BJ (cell line): ENCODE data around the gene TNK1. TPM values are rescaled to one million over a fixed set of nuclear protein-coding genes. Genes with fewer than 3 reads are reported as not detected.

Experiments used
- CTCF ChIA-PET: fragments of 350-600 bp; formaldehyde crosslinking; extraction: SDS; loops from one replicate; lab custom pipeline; 2021; ENCODE audit warnings: antibody characterized with exemption, inconsistent platforms; lab: Yijun Ruan, JAX
- POLR2A ChIA-PET: fragments of 300-600 bp; sonication (Branson Sonifier 250); formaldehyde crosslinking; extraction: SDS; loops from one replicate; lab custom pipeline; 2021; ENCODE audit warnings: antibody characterized with exemption; lab: Charles Lee
- DNase-seq: peaks from one replicate; pipeline ENCODE4 v3.0.0-alpha.2; 2011; ENCODE audit warnings: low read depth
- H3K27me3 ChIP-seq: 2 replicates; pipeline ENCODE4 v1.6.0; 2011; ENCODE audit warnings: low read length; ENCODE audit not compliant: control insufficient read depth, insufficient read depth
- H3K36me3 ChIP-seq: 2 replicates; pipeline ENCODE4 v1.5.1; 2011; ENCODE audit warnings: low read length; ENCODE audit not compliant: control insufficient read depth, insufficient read depth
- H3K4me3 ChIP-seq: 2 replicates; pipeline ENCODE4 v1.5.1; 2011; ENCODE audit warnings: low read depth, mild to moderate bottlenecking, control low read depth, low read length
- polyA plus RNA-seq: library from polyadenylated mRNA; depleted of rRNA; stranded (reverse); fragments of >200 nt; gene quantifications from 2 replicates; pipeline ENCODE4 v1.2.3, GENCODE V29; 2011
- TF ChIP-seq, protein P1 (sequence below): IDR thresholded peaks from 2 replicates; pipeline ENCODE4 v1.5.1; 2011; ENCODE audit warnings: low read depth, mild to moderate bottlenecking, control low read depth, inconsistent platforms, low read length, moderate library complexity; ENCODE audit not compliant: insufficient read depth

Gene TNK1
- polyA plus RNA-seq, 1 experiment = 2.2 TPM

DNA sequence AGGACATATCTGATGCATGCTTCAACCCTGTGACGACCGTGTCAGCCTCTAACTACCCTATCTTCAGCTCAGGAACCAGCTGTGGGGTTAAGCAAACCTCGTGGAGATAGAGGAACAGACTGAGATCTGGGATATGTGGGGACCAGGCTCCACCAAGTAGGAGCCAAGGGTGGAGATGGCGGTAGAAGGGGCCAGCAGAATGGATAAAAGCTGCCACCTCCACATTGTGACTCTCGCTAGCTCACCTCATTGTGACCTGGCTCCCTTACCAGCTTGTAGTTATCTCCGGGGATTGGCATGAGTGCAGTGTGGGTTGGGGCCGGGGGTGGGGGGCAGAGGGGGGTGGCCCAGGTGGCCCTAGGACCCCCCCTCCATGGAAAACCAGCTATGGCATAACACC, 44.4 kb downstream of the TNK1 start, which contains the start of gene SPEM2:
Gene SPEM2, plus strand, starts transcription at position 301 of the 400 bp plus-strand sequence. Its CDS starts 73 bp downstream, at position 374.
- no peak within 1 kb of the TSS for H3K4me3 ChIP-seq
- TF ChIP-seq, protein P1, sequence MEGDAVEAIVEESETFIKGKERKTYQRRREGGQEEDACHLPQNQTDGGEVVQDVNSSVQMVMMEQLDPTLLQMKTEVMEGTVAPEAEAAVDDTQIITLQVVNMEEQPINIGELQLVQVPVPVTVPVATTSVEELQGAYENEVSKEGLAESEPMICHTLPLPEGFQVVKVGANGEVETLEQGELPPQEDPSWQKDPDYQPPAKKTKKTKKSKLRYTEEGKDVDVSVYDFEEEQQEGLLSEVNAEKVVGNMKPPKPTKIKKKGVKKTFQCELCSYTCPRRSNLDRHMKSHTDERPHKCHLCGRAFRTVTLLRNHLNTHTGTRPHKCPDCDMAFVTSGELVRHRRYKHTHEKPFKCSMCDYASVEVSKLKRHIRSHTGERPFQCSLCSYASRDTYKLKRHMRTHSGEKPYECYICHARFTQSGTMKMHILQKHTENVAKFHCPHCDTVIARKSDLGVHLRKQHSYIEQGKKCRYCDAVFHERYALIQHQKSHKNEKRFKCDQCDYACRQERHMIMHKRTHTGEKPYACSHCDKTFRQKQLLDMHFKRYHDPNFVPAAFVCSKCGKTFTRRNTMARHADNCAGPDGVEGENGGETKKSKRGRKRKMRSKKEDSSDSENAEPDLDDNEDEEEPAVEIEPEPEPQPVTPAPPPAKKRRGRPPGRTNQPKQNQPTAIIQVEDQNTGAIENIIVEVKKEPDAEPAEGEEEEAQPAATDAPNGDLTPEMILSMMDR = no peak
- H3K36me3 ChIP-seq = no peaks in the 10 kb centered on the region
- DNase-seq = no peak
- no peaks in the 10 kb centered on the region for H3K27me3 ChIP-seq
- POLR2A ChIA-PET = interaction anchor here (0.6 kb wide), 1 partner anchor 136 kb away, joined by 3 read pairs; no protein-coding TSS in a partner anchor
- CTCF ChIA-PET = no interaction called here

- no peak overlapping the region for H3K4me3 ChIP-seq
- TF ChIP-seq, protein P1 = no peak
- no peaks in the 10 kb centered on the region for H3K27me3 ChIP-seq
- POLR2A ChIA-PET = interaction anchor here (0.6 kb wide), 1 partner anchor 135 kb away, joined by 3 read pairs; no protein-coding TSS in a partner anchor
- DNase-seq = no peak
- CTCF ChIA-PET = no interaction called here
- no peaks in the 10 kb centered on the region for H3K36me3 ChIP-seq
Measured at GRCh38 chr17:7425756-7426155, 44.9 kb downstream of the TNK1 start.

DNA sequence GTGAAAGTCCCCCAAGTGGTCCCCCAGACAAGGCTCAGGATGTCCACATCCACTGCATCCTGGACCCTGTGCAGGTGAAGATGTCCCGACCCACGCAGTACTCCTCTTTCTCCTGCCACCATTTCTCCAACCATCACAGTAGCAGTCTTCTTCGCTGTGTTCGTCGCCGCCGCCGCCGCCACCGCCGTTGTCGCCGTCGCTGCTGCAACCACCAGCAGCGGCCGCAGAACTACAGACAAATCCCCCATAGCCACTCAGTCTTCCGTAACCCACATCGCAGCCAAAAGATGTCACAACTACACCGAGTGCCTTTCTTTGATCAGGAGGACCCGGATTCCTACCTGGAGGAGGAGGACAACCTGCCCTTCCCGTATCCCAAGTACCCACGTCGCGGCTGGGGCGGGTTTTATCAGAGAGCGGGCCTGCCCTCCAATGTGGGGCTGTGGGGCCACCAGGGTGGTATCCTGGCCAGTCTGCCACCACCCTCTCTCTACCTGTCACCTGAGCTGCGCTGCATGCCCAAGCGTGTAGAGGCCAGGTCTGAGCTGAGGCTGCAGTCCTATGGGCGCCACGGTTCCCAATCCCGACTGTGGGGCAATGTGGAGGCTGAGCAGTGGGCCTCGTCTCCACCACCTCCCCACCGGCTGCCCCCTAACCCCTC, 45.4 kb downstream of the TNK1 start:
- no peaks in the 10 kb centered on the region for H3K27me3 ChIP-seq
- TF ChIP-seq, protein P1 = no peak
- no peaks in the 10 kb centered on the region for H3K36me3 ChIP-seq
- no peak overlapping the region for H3K4me3 ChIP-seq
- DNase-seq = no peak
- POLR2A ChIA-PET = no interaction called here
- CTCF ChIA-PET = no interaction called here

- no peak overlapping the region for H3K4me3 ChIP-seq
- TF ChIP-seq, protein P1 = no peak
- no peaks in the 10 kb centered on the region for H3K27me3 ChIP-seq
- POLR2A ChIA-PET = no interaction called here
- no peak for DNase-seq
- CTCF ChIA-PET = interaction anchor here (1.0 kb wide), 1 partner anchor 9 kb away, joined by 5 read pairs; no protein-coding TSS in a partner anchor
- no peaks in the 10 kb centered on the region for H3K36me3 ChIP-seq
Measured at GRCh38 chr17:7426896-7427489, 46.1 kb downstream of the TNK1 start.

DNA sequence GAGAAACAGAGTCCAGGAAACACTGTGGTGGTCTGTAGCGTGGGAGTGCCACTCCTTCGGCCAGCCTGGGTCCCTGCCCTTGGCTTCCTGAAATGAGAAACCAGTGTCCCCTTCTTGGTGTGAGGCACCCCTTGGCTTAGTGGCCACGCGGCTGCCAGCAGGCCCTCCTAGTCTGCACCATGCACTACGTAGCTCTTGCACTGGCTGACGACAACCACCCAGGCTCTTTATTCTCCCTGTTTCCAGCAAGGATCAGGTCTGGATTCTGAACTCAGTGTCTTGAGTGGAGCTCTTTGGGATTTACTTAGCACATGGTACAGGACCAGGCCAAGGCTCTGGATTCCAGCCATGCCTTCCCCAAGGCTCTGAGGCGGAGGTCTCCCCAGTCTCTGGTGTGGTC, 46.7 kb downstream of the TNK1 start:
- no peaks in the 10 kb centered on the region for H3K27me3 ChIP-seq
- DNase-seq = no peak
- ChIA-PET CTCF (interaction anchor here (1.0 kb wide), 1 partner anchor 9 kb away, joined by 5 read pairs; no protein-coding TSS in a partner anchor), POLR2A (no interaction called here)
- TF ChIP-seq, protein P1 = no peak
- no peaks in the 10 kb centered on the region for H3K36me3 ChIP-seq
- H3K4me3 ChIP-seq = no peak overlapping the region
